Suprapubic skin (tissue), 3 donors: Measurements from ENCODE around the gene CDYL2.

Experiments
- POLR2A ChIP-seq, 2 donors: fragments of 450-650 bp; IDR thresholded peaks; one replicate each; pipeline ENCODE4 v1.6.1; 2017; ENCODE audit warnings: antibody characterized with exemption in 2 of 2, mild to moderate bottlenecking in 2 of 2, moderate library complexity in 2 of 2
- TF ChIP-seq, protein P1 (sequence below), 2 donors: fragments of 200-600 bp in 1 of 2; fragments of 450-650 bp in 1 of 2; sonication (generic) in 1 of 2; IDR thresholded peaks; one replicate each; pipeline ENCODE4 v1.5.1; 2016 to 2019; ENCODE audit warnings: antibody characterized with exemption in 2 of 2, mild to moderate bottlenecking in 1 of 2, moderate library complexity in 1 of 2

DNA sequence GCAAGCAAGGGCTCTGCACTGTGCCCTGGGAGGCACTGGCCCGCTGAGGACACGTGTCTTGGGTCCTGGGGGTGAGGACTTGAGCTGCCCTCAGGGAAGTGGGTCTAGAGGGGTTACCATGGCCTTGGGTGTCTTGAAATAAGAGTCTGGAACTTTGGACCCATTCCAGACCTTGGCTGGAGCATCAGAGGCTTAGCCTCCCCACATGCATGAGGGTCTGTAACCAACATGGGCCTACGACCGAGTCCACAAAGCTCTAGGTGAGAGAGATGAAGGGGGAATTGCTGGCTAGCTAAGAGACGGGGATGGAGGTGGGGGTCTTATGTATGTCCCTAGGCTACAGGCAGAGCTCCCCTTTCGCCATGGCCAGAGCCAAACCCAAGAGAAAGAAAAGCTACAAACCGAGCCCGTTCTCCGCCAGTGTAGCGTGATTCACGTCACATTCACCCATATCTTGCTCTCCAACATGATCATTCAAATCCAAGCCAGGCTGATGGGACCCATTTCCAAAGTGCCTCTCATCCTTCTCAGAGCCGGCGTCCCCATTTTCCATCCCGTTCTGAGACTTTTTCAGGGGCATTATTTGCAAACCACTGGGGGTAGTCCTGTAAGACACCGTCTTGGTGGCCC, 120.1 kb downstream of the CDYL2 start:
- no peak for TF ChIP-seq POLR2A (IDR thresholded peaks at IDR 0.05)
- TF ChIP-seq, protein P1, sequence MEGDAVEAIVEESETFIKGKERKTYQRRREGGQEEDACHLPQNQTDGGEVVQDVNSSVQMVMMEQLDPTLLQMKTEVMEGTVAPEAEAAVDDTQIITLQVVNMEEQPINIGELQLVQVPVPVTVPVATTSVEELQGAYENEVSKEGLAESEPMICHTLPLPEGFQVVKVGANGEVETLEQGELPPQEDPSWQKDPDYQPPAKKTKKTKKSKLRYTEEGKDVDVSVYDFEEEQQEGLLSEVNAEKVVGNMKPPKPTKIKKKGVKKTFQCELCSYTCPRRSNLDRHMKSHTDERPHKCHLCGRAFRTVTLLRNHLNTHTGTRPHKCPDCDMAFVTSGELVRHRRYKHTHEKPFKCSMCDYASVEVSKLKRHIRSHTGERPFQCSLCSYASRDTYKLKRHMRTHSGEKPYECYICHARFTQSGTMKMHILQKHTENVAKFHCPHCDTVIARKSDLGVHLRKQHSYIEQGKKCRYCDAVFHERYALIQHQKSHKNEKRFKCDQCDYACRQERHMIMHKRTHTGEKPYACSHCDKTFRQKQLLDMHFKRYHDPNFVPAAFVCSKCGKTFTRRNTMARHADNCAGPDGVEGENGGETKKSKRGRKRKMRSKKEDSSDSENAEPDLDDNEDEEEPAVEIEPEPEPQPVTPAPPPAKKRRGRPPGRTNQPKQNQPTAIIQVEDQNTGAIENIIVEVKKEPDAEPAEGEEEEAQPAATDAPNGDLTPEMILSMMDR (IDR thresholded peaks at IDR 0.05), result no peak
